Measurements from ENCODE around the gene PITX1.
A peak's percentile ranks its signal among the peaks of the same experiment; 100 is the strongest.

The PITX1 gene

DNA sequence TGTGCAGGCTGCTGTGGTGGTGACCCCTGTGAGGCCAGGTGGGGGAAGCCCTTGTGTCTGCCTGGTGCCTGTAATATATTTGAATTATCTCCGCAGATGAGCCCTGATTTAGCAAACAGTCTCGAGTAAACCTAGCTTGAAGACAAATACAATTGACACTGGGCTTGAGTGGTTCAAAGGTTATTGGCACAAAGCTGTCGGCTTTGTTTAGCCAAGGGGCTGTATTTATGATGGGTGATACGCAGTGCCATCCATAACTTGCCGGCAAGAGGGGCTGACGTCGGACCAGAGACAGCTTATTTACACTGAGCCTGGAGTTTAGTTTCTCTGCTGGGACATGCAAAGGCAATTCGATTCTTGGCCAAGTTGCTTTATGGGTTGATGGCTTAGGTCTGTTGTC is 20.0 kb upstream of the PITX1 start:
- H2AFZ ChIP-seq (ENCODE audit: low read depth, low read length, severe bottlenecking) = peak overlapping the region; percentile 29
- H3K9me2 ChIP-seq (replicated peaks; ENCODE audit: insufficient read depth, low read length) = no peaks in the 10 kb centered on the region
- H3K79me2 ChIP-seq (ENCODE audit: insufficient read depth, low read length) = no peaks in the 10 kb centered on the region
- H4K20me1 ChIP-seq (ENCODE audit: low read depth, low read length) = no peaks in the 10 kb centered on the region
- H3K4me3 ChIP-seq (ENCODE audit: insufficient read depth, low read length, poor library complexity, severe bottlenecking) = peak overlapping the region; percentile 31
- no peaks in the 10 kb centered on the region for H3K27me3 ChIP-seq (ENCODE audit: low read length)
- peak overlapping the region; percentile 77 for H3K4me2 ChIP-seq (ENCODE audit: low read depth, low read length, poor library complexity, severe bottlenecking)
- peak overlapping the region; percentile 91 for H3K27ac ChIP-seq (ENCODE audit: low read depth, low read length)
- peak overlapping the region; percentile 45 for H3K9ac ChIP-seq (ENCODE audit: low read length)
- TF ChIP-seq, protein P1, sequence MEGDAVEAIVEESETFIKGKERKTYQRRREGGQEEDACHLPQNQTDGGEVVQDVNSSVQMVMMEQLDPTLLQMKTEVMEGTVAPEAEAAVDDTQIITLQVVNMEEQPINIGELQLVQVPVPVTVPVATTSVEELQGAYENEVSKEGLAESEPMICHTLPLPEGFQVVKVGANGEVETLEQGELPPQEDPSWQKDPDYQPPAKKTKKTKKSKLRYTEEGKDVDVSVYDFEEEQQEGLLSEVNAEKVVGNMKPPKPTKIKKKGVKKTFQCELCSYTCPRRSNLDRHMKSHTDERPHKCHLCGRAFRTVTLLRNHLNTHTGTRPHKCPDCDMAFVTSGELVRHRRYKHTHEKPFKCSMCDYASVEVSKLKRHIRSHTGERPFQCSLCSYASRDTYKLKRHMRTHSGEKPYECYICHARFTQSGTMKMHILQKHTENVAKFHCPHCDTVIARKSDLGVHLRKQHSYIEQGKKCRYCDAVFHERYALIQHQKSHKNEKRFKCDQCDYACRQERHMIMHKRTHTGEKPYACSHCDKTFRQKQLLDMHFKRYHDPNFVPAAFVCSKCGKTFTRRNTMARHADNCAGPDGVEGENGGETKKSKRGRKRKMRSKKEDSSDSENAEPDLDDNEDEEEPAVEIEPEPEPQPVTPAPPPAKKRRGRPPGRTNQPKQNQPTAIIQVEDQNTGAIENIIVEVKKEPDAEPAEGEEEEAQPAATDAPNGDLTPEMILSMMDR (IDR thresholded peaks at IDR 0.05; ENCODE audit: insufficient read depth, low read length, poor library complexity, severe bottlenecking) = no peak
- TF ChIP-seq EZH2phosphoT487 (conservative IDR thresholded peaks at IDR 0.05; ENCODE audit: low read length) = no peak
- 0 out of 2 replicates have a peak, but pooled peaks cover 6% of the 10 kb centered on the region for H3F3A ChIP-seq (ENCODE audit: insufficient read depth)
- no peaks in the 10 kb centered on the region for H3K36me3 ChIP-seq (ENCODE audit: low read length)
- H3K9me3 ChIP-seq (ENCODE audit: insufficient read depth, low read length) = no peaks in the 10 kb centered on the region

- peak overlapping the region; percentile 77 for H3K4me2 ChIP-seq (ENCODE audit: low read depth, low read length, poor library complexity, severe bottlenecking)
- H3K9ac ChIP-seq (ENCODE audit: low read length) = peak overlapping the region; percentile 53
- no peaks in the 10 kb centered on the region for H3K9me2 ChIP-seq (replicated peaks; ENCODE audit: insufficient read depth, low read length)
- H3K27me3 ChIP-seq (ENCODE audit: low read length) = no peaks in the 10 kb centered on the region
- 0 out of 2 replicates have a peak, but pooled peaks cover 6% of the 10 kb centered on the region for H3F3A ChIP-seq (ENCODE audit: insufficient read depth)
- H3K4me3 ChIP-seq (ENCODE audit: insufficient read depth, low read length, poor library complexity, severe bottlenecking) = peak overlapping the region; percentile 31
- H4K20me1 ChIP-seq (ENCODE audit: low read depth, low read length) = no peaks in the 10 kb centered on the region
- H3K27ac ChIP-seq (ENCODE audit: low read depth, low read length) = peak overlapping the region; percentile 91
- H3K36me3 ChIP-seq (ENCODE audit: low read length) = no peaks in the 10 kb centered on the region
- H2AFZ ChIP-seq (ENCODE audit: low read depth, low read length, severe bottlenecking) = peak overlapping the region; percentile 29
- H3K79me2 ChIP-seq (ENCODE audit: insufficient read depth, low read length) = no peaks in the 10 kb centered on the region
- no peak for TF ChIP-seq EZH2phosphoT487 (conservative IDR thresholded peaks at IDR 0.05; ENCODE audit: low read length)
- TF ChIP-seq, protein P1 (IDR thresholded peaks at IDR 0.05; ENCODE audit: insufficient read depth, low read length, poor library complexity, severe bottlenecking) = no peak
- H3K9me3 ChIP-seq (ENCODE audit: insufficient read depth, low read length) = no peaks in the 10 kb centered on the region
Measured at GRCh38 chr5:135053278-135053677, 19.2 kb upstream of the PITX1 start.

- Histone ChIP-seq H3K4me2 (ENCODE audit: low read depth, low read length, poor library complexity, severe bottlenecking) (peak overlapping the region; percentile 77), H3K27ac (ENCODE audit: low read depth, low read length) (peak overlapping the region; percentile 91), H3K9me2 (replicated peaks; ENCODE audit: insufficient read depth, low read length) (no peaks in the 10 kb centered on the region), H3K9ac (ENCODE audit: low read length) (peak overlapping the region; percentile 53), H3F3A (ENCODE audit: insufficient read depth) (0 out of 2 replicates have a peak, but pooled peaks cover 6% of the 10 kb centered on the region), H3K36me3 (ENCODE audit: low read length) (no peaks in the 10 kb centered on the region), H3K4me3 (ENCODE audit: insufficient read depth, low read length, poor library complexity, severe bottlenecking) (peak overlapping the region; percentile 29), H3K79me2 (ENCODE audit: insufficient read depth, low read length) (no peaks in the 10 kb centered on the region), H3K9me3 (ENCODE audit: insufficient read depth, low read length) (no peaks in the 10 kb centered on the region), H3K27me3 (ENCODE audit: low read length) (no peaks in the 10 kb centered on the region), H4K20me1 (ENCODE audit: low read depth, low read length) (no peaks in the 10 kb centered on the region), H2AFZ (ENCODE audit: low read depth, low read length, severe bottlenecking) (peak overlapping the region; percentile 3)
- TF ChIP-seq, protein P1 (IDR thresholded peaks at IDR 0.05; ENCODE audit: insufficient read depth, low read length, poor library complexity, severe bottlenecking) = no peak
- TF ChIP-seq EZH2phosphoT487 (conservative IDR thresholded peaks at IDR 0.05; ENCODE audit: low read length) = no peak
Measured at GRCh38 chr5:135052511-135053145, 18.6 kb upstream of the PITX1 start.
